GM23338 (cell line): ENCODE measurements around the gene EFCAB6. TPM values are rescaled to one million over a fixed set of nuclear protein-coding genes. Genes with fewer than 3 reads are reported as not detected.

Experiments used
- ATAC-seq: fragments of 200-7000 bp; cut with Tn5 transposase; 3 replicates; pipeline ENCODE4 v1.9.1; 2020
- DNase-seq: peaks from one replicate; pipeline ENCODE4 v3.0.0-alpha.2; 2015; ENCODE audit warnings: low spot score
- H2AFZ ChIP-seq: fragments of 200-600 bp; sonication (generic); 2 replicates; pipeline ENCODE4 v1.8.0; 2016; ENCODE audit warnings: antibody characterized with exemption, mild to moderate bottlenecking, moderate library complexity
- H3F3A ChIP-seq: fragments of 200-600 bp; sonication (generic); replicated peaks from 2 replicates; pipeline ENCODE4 v1.8.0; 2017; ENCODE audit warnings: antibody characterized with exemption, mixed run types, low read depth
- H3K27ac ChIP-seq: fragments of 200-600 bp; sonication (generic); 2 replicates; pipeline ENCODE4 v1.6.1; 2016; ENCODE audit warnings: low read depth
- H3K27me3 ChIP-seq: fragments of 200-600 bp; sonication (generic); 2 replicates; pipeline ENCODE4 v1.8.0; 2016; ENCODE audit warnings: mild to moderate bottlenecking, mixed run types, moderate library complexity; ENCODE audit not compliant: insufficient read depth
- H3K36me3 ChIP-seq: fragments of 200-600 bp; sonication (generic); 2 replicates; pipeline ENCODE4 v1.8.0; 2016; ENCODE audit warnings: mild to moderate bottlenecking; ENCODE audit not compliant: insufficient read depth
- H3K4me1 ChIP-seq: fragments of 200-600 bp; sonication (generic); 2 replicates; pipeline ENCODE4 v1.8.0; 2016; ENCODE audit warnings: mild to moderate bottlenecking, moderate library complexity; ENCODE audit not compliant: insufficient read depth
- H3K4me2 ChIP-seq: fragments of 200-600 bp; sonication (generic); 2 replicates; pipeline ENCODE4 v1.7.1; 2017; ENCODE audit warnings: mixed run types
- H3K4me3 ChIP-seq: fragments of 200-600 bp; sonication (generic); 2 replicates; pipeline ENCODE4 v1.6.1; 2016; ENCODE audit warnings: mixed run types
- H3K79me2 ChIP-seq: fragments of 200-600 bp; sonication (generic); replicated peaks from 2 replicates; pipeline ENCODE4 v1.8.0; 2017; ENCODE audit warnings: mild to moderate bottlenecking; ENCODE audit not compliant: insufficient read depth
- H3K9me2 ChIP-seq: fragments of 200-600 bp; sonication (generic); 2 replicates; pipeline ENCODE4 v1.8.0; 2017; ENCODE audit not compliant: insufficient read depth
- H4K20me1 ChIP-seq: fragments of 200-600 bp; sonication (generic); replicated peaks from 2 replicates; pipeline ENCODE4 v1.8.0; 2017; ENCODE audit warnings: mild to moderate bottlenecking; ENCODE audit not compliant: insufficient read depth
- H3K27ac Mint-ChIP-seq: 2 replicates; pipeline ENCODE4 v1.8.0; 2020; ENCODE audit warnings: inconsistent platforms, mild to moderate bottlenecking, moderate library complexity, mixed read lengths
- H3K27me3 Mint-ChIP-seq: 3 replicates; pipeline ENCODE4 v1.8.0; 2022; ENCODE audit warnings: low read depth, mild to moderate bottlenecking, moderate library complexity, mixed read lengths, inconsistent platforms; ENCODE audit not compliant: insufficient read depth, poor library complexity
- H3K36me3 Mint-ChIP-seq: 3 replicates; pipeline ENCODE4 v1.8.0; 2021; ENCODE audit warnings: low read depth, mild to moderate bottlenecking, inconsistent platforms, moderate library complexity, mixed read lengths
- H3K4me1 Mint-ChIP-seq: 3 replicates; pipeline ENCODE4 v1.8.0; 2020; ENCODE audit warnings: mild to moderate bottlenecking, inconsistent platforms, mixed read lengths
- H3K4me3 Mint-ChIP-seq: 3 replicates; pipeline ENCODE4 v1.8.0; 2021; ENCODE audit warnings: moderate library complexity, mild to moderate bottlenecking, inconsistent platforms, mixed read lengths
- H3K9me3 Mint-ChIP-seq: 3 replicates; pipeline ENCODE4 v1.8.0; 2020; ENCODE audit warnings: moderate library complexity, mild to moderate bottlenecking, inconsistent platforms, mixed read lengths
- CREB1 ChIP-seq: fragments of 250-450 bp; sonication (Bioruptor Pico); IDR thresholded peaks from 2 replicates; pipeline ENCODE4 v1.5.0; 2020; ENCODE audit warnings: low read depth, mild to moderate bottlenecking, moderate library complexity
- ETS1 ChIP-seq: IDR thresholded peaks from 2 replicates; pipeline ENCODE4 v1.6.1; 2016; ENCODE audit warnings: antibody characterized with exemption
- EZH2 ChIP-seq: fragments of 200-600 bp; sonication (generic); IDR thresholded peaks from one replicate; pipeline ENCODE4 v1.8.0; 2017; ENCODE audit warnings: antibody characterized with exemption, mild to moderate bottlenecking, low read depth; ENCODE audit not compliant: unreplicated experiment
- EZH2phosphoT487 ChIP-seq: fragments of 200-600 bp; sonication (generic); IDR thresholded peaks from one replicate; pipeline ENCODE4 v1.8.1; 2018; ENCODE audit warnings: antibody characterized with exemption; ENCODE audit not compliant: unreplicated experiment
- JUNB ChIP-seq: IDR thresholded peaks from one replicate; pipeline ENCODE4 v1.6.1; 2016; ENCODE audit warnings: antibody characterized with exemption; ENCODE audit not compliant: unreplicated experiment
- POLR2AphosphoS5 ChIP-seq: IDR thresholded peaks from 2 replicates; pipeline ENCODE4 v1.6.1; 2016; ENCODE audit warnings: antibody characterized with exemption, low read depth
- STAT1 ChIP-seq: IDR thresholded peaks from one replicate; pipeline ENCODE4 v1.6.1; 2016; ENCODE audit warnings: antibody characterized with exemption; ENCODE audit not compliant: unreplicated experiment
- ZNF331 ChIP-seq: fragments of 250-450 bp; sonication (Bioruptor Pico); IDR thresholded peaks from 2 replicates; pipeline ENCODE4 v1.5.0; 2020; ENCODE audit warnings: low read depth, mild to moderate bottlenecking, moderate library complexity
- ZNF462 ChIP-seq: fragments of 250-450 bp; sonication (Bioruptor Pico); IDR thresholded peaks from 2 replicates; pipeline ENCODE4 v1.5.0; 2020; ENCODE audit warnings: mild to moderate bottlenecking, moderate library complexity
- polyA plus RNA-seq: library from polyadenylated mRNA; unstranded; fragments of >200 nt; fragmentation: Nextera tagmentation; extraction: Ambion mirVana; gene quantifications from 2 replicates; pipeline ENCODE4 v1.2.1, GENCODE V29; 2016
- total RNA-seq: library from RNA; depleted of rRNA; stranded (reverse); fragments of >200 nt; shearing (Covaris generic); gene quantifications from 2 replicates; pipeline ENCODE4 v1.2.3, GENCODE V29; 2014

Gene EFCAB6
- total and polyA plus RNA-seq, 2 experiments from 2014 or later: 1.1 to 1.8 TPM

GRCh38 chr22:43839781-43840180 is 27.7 kb upstream of the EFCAB6 start:
- H3K4me3 Mint-ChIP-seq: no peak overlapping the region
- H3K4me2 ChIP-seq: no peak overlapping the region
- no peak for ATAC-seq
- no peaks in the 10 kb centered on the region for H3K27me3 ChIP-seq
- no peaks in the 10 kb centered on the region for H3F3A ChIP-seq
- H3K4me3 ChIP-seq: no peak overlapping the region
- peaks cover 16% of the 10 kb centered on the region; the same call in 2 of the 3 replicates for H3K36me3 Mint-ChIP-seq
- peaks cover 9% of the 10 kb centered on the region for H3K27me3 Mint-ChIP-seq
- no peak for TF ChIP-seq ETS1
- no peak for TF ChIP-seq POLR2AphosphoS5
- no peak for TF ChIP-seq ZNF462 (CRISPR knock-in tag)
- no peak for TF ChIP-seq JUNB
- TF ChIP-seq EZH2: no peak
- no peak for TF ChIP-seq EZH2phosphoT487
- TF ChIP-seq ZNF331 (CRISPR knock-in tag): no peak
- TF ChIP-seq STAT1: no peak
- no peak for TF ChIP-seq CREB1 (CRISPR knock-in tag)
- H3K27ac Mint-ChIP-seq: no peak overlapping the region
- H3K4me1 Mint-ChIP-seq: peaks cover 11% of the 10 kb centered on the region
- no peaks in the 10 kb centered on the region for H3K9me2 ChIP-seq
- H3K36me3 ChIP-seq: no peaks in the 10 kb centered on the region
- H2AFZ ChIP-seq: no peak overlapping the region
- H4K20me1 ChIP-seq: no peaks in the 10 kb centered on the region; the same call in 1 of the 2 replicates
- no peak for DNase-seq
- peaks cover 31% of the 10 kb centered on the region for H3K79me2 ChIP-seq
- no peak overlapping the region for H3K27ac ChIP-seq
- H3K4me1 ChIP-seq: no peaks in the 10 kb centered on the region
- no peaks in the 10 kb centered on the region; the same call in 2 of the 3 replicates for H3K9me3 Mint-ChIP-seq
